Measurements from ENCODE around the gene RTBDN. TPM values are rescaled to one million over a fixed set of nuclear protein-coding genes. Genes with fewer than 3 reads are reported as not detected.

The RTBDN gene
- total RNA-seq, 2 experiments from 2014 or later = not detected

DNA sequence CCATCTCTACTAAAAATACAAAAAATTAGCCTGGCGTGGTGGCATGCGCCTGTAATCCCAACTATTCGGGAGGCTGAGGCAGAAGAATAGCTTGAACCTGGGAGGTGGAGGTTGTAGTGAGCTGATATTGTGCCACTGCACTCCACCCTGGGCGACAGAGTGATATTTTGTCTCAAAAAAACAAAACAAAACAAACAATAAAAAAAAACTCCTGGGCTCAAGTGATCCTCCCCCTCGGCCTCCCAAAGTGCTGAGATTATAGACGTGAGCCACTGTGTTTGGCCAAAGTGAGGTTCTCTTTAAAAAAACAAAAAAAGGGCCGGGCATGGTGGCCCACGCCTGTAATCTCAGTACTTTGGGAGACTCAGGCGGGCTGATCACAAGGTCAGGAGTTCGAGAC, 46.9 kb downstream of the RTBDN start:
- ChIA-PET POLR2A (interaction anchor here (1.2 to 2.5 kb wide), 3 partner anchors 8 to 53 kb away, joined by 5 to 14 read pairs (median 12); partner anchors contain the start of gene TRIR), CTCF (interaction anchor here (1.0 to 3.4 kb wide), 3 partner anchors 8 to 178 kb away, joined by 3 to 25 read pairs (median 4); no protein-coding TSS in a partner anchor)
- Mint-ChIP-seq H3K4me3 (no peak overlapping the region), H3K27ac (peak overlapping the region; percentile 94), H3K4me1 (peaks cover 41% of the 10 kb centered on the region), H3K27me3 (no peaks in the 10 kb centered on the region), H3K36me3 (ENCODE audit: low read depth) (peaks cover 6% of the 10 kb centered on the region), H3K9me3 (no peaks in the 10 kb centered on the region)
- DNase-seq = no peak

DNA sequence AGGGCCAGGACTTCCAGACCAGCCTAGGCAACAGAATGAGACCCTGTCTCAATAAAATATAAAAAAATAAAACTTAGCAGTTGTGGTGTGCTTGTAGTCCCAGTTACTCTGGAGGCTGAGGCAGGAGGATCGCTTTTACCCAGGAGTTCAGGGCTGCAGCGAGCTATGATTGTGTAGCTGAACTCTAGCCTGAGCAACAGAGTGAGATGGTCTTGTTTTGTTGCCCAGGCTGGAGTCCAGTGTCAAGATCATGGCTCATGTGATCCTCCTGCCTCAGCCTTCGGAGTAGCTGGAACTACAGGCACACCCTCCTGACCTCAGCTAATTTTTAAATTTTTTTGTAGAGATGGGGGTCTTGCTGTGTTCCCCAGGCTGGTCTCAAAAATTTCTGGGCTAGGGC, 47.4 kb downstream of the RTBDN start:
- POLR2A ChIA-PET = interaction anchor here (2.5 kb wide), 1 partner anchor 9 kb away, joined by 12 read pairs; no protein-coding TSS in a partner anchor

DNA sequence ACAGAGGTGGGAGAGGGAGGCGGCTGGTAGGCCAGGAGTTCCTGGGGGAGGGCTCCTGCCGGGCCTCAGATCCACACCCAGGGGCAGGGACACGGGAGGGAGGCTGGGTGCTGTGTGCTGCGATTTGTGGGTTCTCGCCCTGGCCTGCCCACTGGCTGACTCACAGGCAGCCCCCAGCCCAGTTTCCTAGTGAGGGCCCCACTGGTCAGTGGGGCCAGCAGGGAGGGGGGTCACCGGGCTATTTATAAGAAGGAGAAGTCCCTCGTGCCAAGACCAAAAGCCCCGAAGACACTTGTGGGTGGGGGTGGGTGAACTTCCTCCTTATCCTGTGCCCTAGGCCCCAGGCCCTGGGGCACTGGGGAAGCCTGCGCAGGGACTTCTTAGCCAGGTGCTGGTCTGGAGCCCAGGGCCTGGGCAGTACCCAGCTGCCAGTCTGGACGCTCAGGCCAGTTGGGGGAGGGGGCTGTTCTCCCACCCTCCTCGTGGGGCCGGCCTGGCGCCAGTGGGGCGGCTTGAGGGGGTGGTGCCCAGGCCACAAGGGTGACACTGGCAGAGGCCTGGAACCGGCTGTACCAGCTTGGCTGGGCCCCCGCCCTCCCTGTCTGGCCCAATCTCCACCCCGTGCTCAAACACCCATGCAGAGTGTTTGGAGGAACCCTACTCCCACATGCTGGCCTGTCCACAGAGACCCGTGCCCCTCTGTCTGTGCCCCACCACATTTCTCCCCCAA, 48.1 kb downstream of the RTBDN start:
- peak overlapping the region; percentile 70 for H3K27ac Mint-ChIP-seq
- no peaks in the 10 kb centered on the region for H3K9me3 Mint-ChIP-seq
- no peak overlapping the region for H3K4me3 Mint-ChIP-seq
- CTCF ChIA-PET = interaction anchor here (1.0 to 3.4 kb wide), 5 partner anchors 9 to 179 kb away, joined by 3 to 25 read pairs (median 5); no protein-coding TSS in a partner anchor
- DNase-seq = no peak
- H3K36me3 Mint-ChIP-seq (ENCODE audit: low read depth) = peaks cover 4% of the 10 kb centered on the region
- no peaks in the 10 kb centered on the region for H3K27me3 Mint-ChIP-seq
- peaks cover 49% of the 10 kb centered on the region for H3K4me1 Mint-ChIP-seq
- POLR2A ChIA-PET = interaction anchor here (1.3 to 2.5 kb wide), 2 partner anchors 8 to 10 kb away, joined by 4 to 12 read pairs; no protein-coding TSS in a partner anchor

More for the DNA sequence above, 47.4 kb downstream of the RTBDN start:
- DNase-seq = no peak
- Mint-ChIP-seq H3K4me1 (peaks cover 44% of the 10 kb centered on the region), H3K36me3 (ENCODE audit: low read depth) (peaks cover 4% of the 10 kb centered on the region), H3K4me3 (no peak overlapping the region), H3K27me3 (no peaks in the 10 kb centered on the region), H3K27ac (peak overlapping the region; percentile 70), H3K9me3 (no peaks in the 10 kb centered on the region)
- CTCF ChIA-PET = interaction anchor here (1.0 to 3.4 kb wide), 3 partner anchors 9 to 178 kb away, joined by 3 to 25 read pairs (median 4); no protein-coding TSS in a partner anchor

DNA sequence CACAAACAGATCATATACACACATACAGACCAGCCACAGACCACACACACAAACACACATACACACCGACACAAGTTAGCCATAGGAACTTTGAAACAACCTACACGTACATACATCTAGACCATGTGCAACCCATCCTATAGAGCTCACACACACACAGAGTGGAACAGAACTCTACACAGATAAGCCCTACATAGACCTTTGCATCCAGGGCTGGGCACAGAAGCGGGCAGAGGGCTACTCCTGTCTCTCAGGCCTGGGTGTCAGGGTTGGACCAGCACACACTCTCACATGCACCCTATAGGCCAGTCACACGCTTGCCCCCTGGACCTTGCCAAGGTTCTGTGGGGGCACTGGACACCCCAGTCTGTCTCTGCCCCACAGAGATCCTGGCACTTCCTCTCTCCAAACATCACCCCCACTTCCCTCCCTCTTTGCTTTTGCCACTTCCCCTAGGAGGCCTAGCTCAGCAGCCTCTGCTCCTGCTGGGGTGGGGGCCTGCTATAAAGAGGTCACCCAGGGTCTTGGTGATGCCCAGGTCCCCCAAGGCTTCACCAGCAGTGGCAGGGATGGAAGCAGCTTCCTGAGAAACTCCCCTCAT, 48.8 kb downstream of the RTBDN start:
- Mint-ChIP-seq H3K9me3 (no peaks in the 10 kb centered on the region), H3K36me3 (ENCODE audit: low read depth) (peaks cover 4% of the 10 kb centered on the region), H3K27me3 (no peaks in the 10 kb centered on the region), H3K4me3 (no peak overlapping the region), H3K4me1 (peaks cover 43% of the 10 kb centered on the region), H3K27ac (no peak overlapping the region)
- CTCF ChIA-PET = interaction anchor here (1.0 to 1.3 kb wide), 2 partner anchors 8 to 11 kb away, joined by 5 to 6 read pairs; no protein-coding TSS in a partner anchor
- POLR2A ChIA-PET = interaction anchor here (1.3 to 2.5 kb wide), 2 partner anchors 7 to 11 kb away, joined by 4 to 12 read pairs; no protein-coding TSS in a partner anchor
- DNase-seq = peak; percentile 25

DNA sequence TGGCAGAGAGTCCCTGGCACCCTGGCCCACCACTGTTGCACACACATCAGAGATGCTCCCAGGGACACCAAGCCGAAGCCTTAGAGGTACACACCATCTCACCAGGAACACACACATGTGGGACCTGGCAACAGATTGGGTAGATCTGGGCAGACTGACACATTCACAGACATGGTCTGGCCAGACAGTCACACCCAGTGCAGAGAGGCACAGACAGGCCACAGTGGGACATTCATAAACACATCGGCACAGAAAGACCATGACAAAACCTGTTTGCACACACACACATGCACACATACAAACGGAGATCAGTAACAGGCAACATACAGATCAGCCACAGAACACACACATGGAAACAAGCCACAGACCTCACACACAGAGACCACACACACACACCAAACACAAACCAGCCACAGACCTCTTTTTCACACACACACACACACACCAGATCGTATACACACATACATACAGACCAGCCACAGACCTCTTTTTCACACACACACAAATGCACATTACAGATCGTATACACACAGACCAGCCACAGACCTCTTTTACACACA, 49.4 kb downstream of the RTBDN start:
- Mint-ChIP-seq H3K36me3 (ENCODE audit: low read depth) (peaks cover 4% of the 10 kb centered on the region), H3K27ac (no peak overlapping the region), H3K4me1 (peaks cover 42% of the 10 kb centered on the region), H3K9me3 (no peaks in the 10 kb centered on the region), H3K4me3 (no peak overlapping the region), H3K27me3 (no peaks in the 10 kb centered on the region)
- ChIA-PET POLR2A (interaction anchor here (1.3 kb wide), 1 partner anchor 11 kb away, joined by 4 read pairs; no protein-coding TSS in a partner anchor), CTCF (interaction anchor here (1.3 kb wide), 1 partner anchor 11 kb away, joined by 6 read pairs; no protein-coding TSS in a partner anchor)
- DNase-seq = peak; percentile 63

- CTCF ChIA-PET = no interaction called here
- DNase-seq = peak; percentile 37
- Mint-ChIP-seq H3K27me3 (no peaks in the 10 kb centered on the region), H3K4me3 (no peak overlapping the region), H3K27ac (no peak overlapping the region), H3K9me3 (no peaks in the 10 kb centered on the region), H3K36me3 (ENCODE audit: low read depth) (peaks cover 4% of the 10 kb centered on the region), H3K4me1 (peaks cover 47% of the 10 kb centered on the region)
- POLR2A ChIA-PET = interaction anchor here (16.7 kb wide), 1 partner anchor 13 kb away, joined by 574 read pairs; the partner anchor contains the start of genes JUNB, PRDX2 and THSD8
These were observed 49.9 kb downstream of the RTBDN start for GRCh38 chr19:12784394-12784870.

DNA sequence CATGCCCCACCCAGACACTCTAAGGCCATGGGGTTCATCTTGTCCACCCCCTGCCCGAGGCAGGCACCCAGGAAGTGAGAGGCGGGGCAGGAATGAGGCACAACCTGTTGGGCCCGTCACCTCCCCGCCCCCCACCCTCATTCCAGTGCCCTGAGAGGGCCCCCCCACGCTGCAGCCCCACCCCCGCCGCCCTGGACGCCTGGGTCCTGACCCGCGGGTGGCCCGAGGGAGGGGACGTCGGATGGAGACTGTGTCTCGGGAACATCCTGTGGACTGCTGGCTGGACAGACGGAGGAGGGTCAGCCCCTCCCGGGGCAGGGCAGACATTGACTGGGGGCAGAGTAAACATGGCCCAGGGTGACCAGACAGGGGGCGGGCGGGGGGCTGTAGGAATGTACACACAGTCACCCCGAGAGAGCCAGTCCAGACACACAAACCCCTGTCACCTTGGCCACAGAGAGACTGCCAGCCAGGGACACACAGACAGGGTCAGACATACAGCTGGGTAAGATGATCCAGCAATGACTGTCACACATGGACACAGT, 50.5 kb downstream of the RTBDN start:
- ChIA-PET CTCF (interaction anchor here (3.2 kb wide), 1 partner anchor 9 kb away, joined by 58 read pairs; the partner anchor contains the start of gene JUNB), POLR2A (interaction anchor here (1.7 to 16.7 kb wide), 3 partner anchors 13 to 369 kb away, joined by 4 to 574 read pairs (median 11); partner anchors contain the start of genes JUNB, PRDX2, THSD8 and TRIR)
- DNase-seq = no peak
- Mint-ChIP-seq H3K27ac (no peak overlapping the region), H3K4me1 (peaks cover 47% of the 10 kb centered on the region), H3K27me3 (no peaks in the 10 kb centered on the region), H3K9me3 (no peaks in the 10 kb centered on the region), H3K4me3 (peak overlapping the region; percentile 87), H3K36me3 (ENCODE audit: low read depth) (peaks cover under 1% of the 10 kb centered on the region)

- H3K36me3 Mint-ChIP-seq (ENCODE audit: low read depth) = no peaks in the 10 kb centered on the region
- CTCF ChIA-PET = interaction anchor here (1.0 to 3.2 kb wide), 4 partner anchors 10 to 23 kb away, joined by 3 to 58 read pairs (median 3); partner anchors contain the start of genes JUNB and RNASEH2A
- DNase-seq = peak; percentile 65
- peak overlapping the region; percentile 87 for H3K4me3 Mint-ChIP-seq
- POLR2A ChIA-PET = interaction anchor here (1.2 to 16.7 kb wide), 4 partner anchors 14 to 369 kb away, joined by 4 to 574 read pairs (median 8); partner anchors contain the start of genes DHPS, JUNB, PRDX2 and THSD8
- no peaks in the 10 kb centered on the region for H3K27me3 Mint-ChIP-seq
- H3K9me3 Mint-ChIP-seq = no peaks in the 10 kb centered on the region
- no peak overlapping the region for H3K27ac Mint-ChIP-seq
- peaks cover 46% of the 10 kb centered on the region for H3K4me1 Mint-ChIP-seq
These were observed 51.0 kb downstream of the RTBDN start for GRCh38 chr19:12783291-12783848.

- peak overlapping the region; percentile 87 for H3K4me3 Mint-ChIP-seq
- no peak overlapping the region for H3K27ac Mint-ChIP-seq
- ChIA-PET CTCF (interaction anchor here (1.0 to 3.2 kb wide), 6 partner anchors 9 to 46 kb away, joined by 3 to 58 read pairs (median 3); partner anchors contain the start of genes GET3, JUNB and RNASEH2A), POLR2A (interaction anchor here (0.6 to 16.7 kb wide), 7 partner anchors 15 to 370 kb away, joined by 3 to 574 read pairs (median 4); partner anchors contain the start of genes DHPS, JUNB, PRDX2 and THSD8)
- peak; percentile 87 for DNase-seq
- no peaks in the 10 kb centered on the region for H3K36me3 Mint-ChIP-seq (ENCODE audit: low read depth)
- no peaks in the 10 kb centered on the region for H3K27me3 Mint-ChIP-seq
- peaks cover 46% of the 10 kb centered on the region for H3K4me1 Mint-ChIP-seq
- H3K9me3 Mint-ChIP-seq = no peaks in the 10 kb centered on the region
These were observed 51.7 kb downstream of the RTBDN start for GRCh38 chr19:12782424-12783290.

DNA sequence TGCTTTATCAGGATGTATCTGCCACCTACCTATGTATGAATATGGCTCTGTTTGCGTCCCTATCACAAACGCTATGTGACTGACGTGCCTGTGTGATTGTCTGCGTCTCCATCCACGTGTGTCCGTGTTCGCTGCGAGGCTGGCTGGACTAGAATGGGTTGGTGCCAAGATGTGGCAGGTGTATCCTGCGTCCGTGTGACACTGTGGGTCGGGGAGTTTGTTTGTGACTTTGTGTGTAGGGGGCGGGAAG, 52.3 kb downstream of the RTBDN start:
- H3K27me3 Mint-ChIP-seq = no peaks in the 10 kb centered on the region
- ChIA-PET CTCF (interaction anchor here (1.0 to 3.2 kb wide), 6 partner anchors 9 to 45 kb away, joined by 3 to 58 read pairs (median 3); partner anchors contain the start of genes GET3, JUNB and RNASEH2A), POLR2A (interaction anchor here (0.6 to 16.7 kb wide), 6 partner anchors 15 to 156 kb away, joined by 3 to 574 read pairs (median 4); partner anchors contain the start of genes DHPS, JUNB, PRDX2 and THSD8)
- peak overlapping the region; percentile 87 for H3K4me3 Mint-ChIP-seq
- no peaks in the 10 kb centered on the region for H3K9me3 Mint-ChIP-seq
- H3K4me1 Mint-ChIP-seq = peaks cover 48% of the 10 kb centered on the region
- no peak for DNase-seq
- H3K27ac Mint-ChIP-seq = no peak overlapping the region
- H3K36me3 Mint-ChIP-seq (ENCODE audit: low read depth) = no peaks in the 10 kb centered on the region

Measured in activated CD4-positive, alpha-beta memory T cell treated with anti-CD3 and anti-CD28 coated beads, Interleukin-2, amount 10 ng/mL, durations not matched to agents 7 days and 5 days (primary cell).